Measurements from ENCODE around the gene ARID1B. TPM values are rescaled to one million over a fixed set of nuclear protein-coding genes. Genes with fewer than 3 reads are reported as not detected.

ARID1B gene
- total and polyA plus RNA-seq, 9 of the 15 experiments (the other 6 are each of a cell fraction or from before 2014, with no cell fraction given): 12.5 to 50.5 (median 25.8) TPM

- BruUV-seq (replicated peaks): no TSS peak
- in situ Hi-C loops (cut with MboI): no loop called here
- ChIA-PET CTCF (ENCODE audit: low intra/inter-chr PET ratio) (no interaction called here), POLR2A (interaction anchor here (1.4 kb wide), 1 partner anchor 14 kb away, joined by 5 read pairs; no protein-coding TSS in a partner anchor)
- no peak overlapping the region for H3K27ac ChIP-seq (ENCODE audit: extremely low read depth, low read depth, low read length)
- H3K27me3 ChIP-seq (ENCODE audit: control insufficient read depth in 2 of 2, insufficient read depth in 2 of 2, low read length in 2 of 2): no peaks in the 10 kb centered on the region
- no peak overlapping the region for H2AFZ ChIP-seq (ENCODE audit: low read depth, low read length)
- H3K4me3 ChIP-seq: no peak overlapping the region
- intact Hi-C loops (cut with micrococcal nuclease): no loop called here
- 70% methylated on average over 5 of the region's 5 CpGs for WGBS (ENCODE audit: insufficient coverage, low coverage, missing lambda C conversion rate)
- H3K9ac ChIP-seq (ENCODE audit: insufficient read depth in 1 of 2, low read depth in 2 of 2, low read length in 2 of 2): no peak overlapping the region
- no peaks in the 10 kb centered on the region for H3K9me1 ChIP-seq (ENCODE audit: control insufficient read depth, insufficient read depth, low read length)
- peaks cover 0 to 12% of the 10 kb centered on the region in 2 experiments; a peak in 3 of 5 replicates for H3K4me1 ChIP-seq (replicated peaks in 1 of 2; ENCODE audit: control insufficient read depth in 2 of 2, insufficient read depth in 2 of 2, low read length in 2 of 2)
- peaks cover 7% of the 10 kb centered on the region; the same call in 1 of the 3 replicates for H3K36me3 ChIP-seq (ENCODE audit: control insufficient read depth, insufficient read depth, low read length)
- H3K4me2 ChIP-seq (ENCODE audit: insufficient read depth, low read length): no peak overlapping the region
- H4K20me1 ChIP-seq (replicated peaks; ENCODE audit: control insufficient read depth, insufficient read depth, low read length): no peaks in the 10 kb centered on the region
- no peak for DNase-seq (ENCODE audit: extremely low read depth in 1 of 4, low spot score in 3 of 4)
- ATAC-seq: no peak
- no peak for TF ChIP-seq XRCC3 (IDR thresholded peaks at IDR 0.05)
- peak; percentile 54; the same call in 1 of the 2 replicates for TF ChIP-seq SPI1 (IDR thresholded peaks at IDR 0.05; ENCODE audit: borderline replicate concordance, low read depth, low read length)
- FAIRE-seq: peak; percentile 73
- no peaks in the 10 kb centered on the region for H3K9me3 ChIP-seq (replicated peaks; ENCODE audit: control insufficient read depth, insufficient read depth, low read depth, low read length)
- no peaks in the 10 kb centered on the region for H3K79me2 ChIP-seq (ENCODE audit: control insufficient read depth, insufficient read depth, low read length)
Measured at GRCh38 chr6:157095569-157095968, 318.4 kb downstream of the ARID1B start.

GRCh38 chr6:157096105-157096504, 318.9 kb downstream of the ARID1B start:
- in situ Hi-C loops (cut with MboI): no loop called here
- TF ChIP-seq L3MBTL2 (IDR thresholded peaks at IDR 0.05) (no peak), ZC3H8 (IDR thresholded peaks at IDR 0.05) (no peak), IFI16 (CRISPR knock-in tag; IDR thresholded peaks at IDR 0.05) (no peak), THRA (IDR thresholded peaks at IDR 0.05) (no peak), ATF4 (CRISPR knock-in tag; IDR thresholded peaks at IDR 0.05) (no peak), ZBED1 (IDR thresholded peaks at IDR 0.05) (no peak), ZNF277 (CRISPR knock-in tag; IDR thresholded peaks at IDR 0.05; ENCODE audit: borderline replicate concordance) (no peak), CBFA2T2 (conservative IDR thresholded peaks at IDR 0.05) (no peak), HMGN3 (IDR thresholded peaks at IDR 0.05; ENCODE audit: borderline replicate concordance, extremely low read depth, insufficient read length, low read depth, low read length) (no peak), ZNF668 (CRISPR knock-in tag; IDR thresholded peaks at IDR 0.05) (no peak), ZNF311 (CRISPR knock-in tag; IDR thresholded peaks at IDR 0.05) (no peak), KLF16 (IDR thresholded peaks at IDR 0.05) (no peak), CBFA2T3 (IDR thresholded peaks at IDR 0.05) (no peak)

More at GRCh38 chr6:157096105-157096504, 318.9 kb downstream of the ARID1B start:
- BruUV-seq (replicated peaks): no TSS peak
- Histone ChIP-seq H3K79me2 (ENCODE audit: control insufficient read depth, insufficient read depth, low read length) (no peaks in the 10 kb centered on the region), H3K9me3 (replicated peaks; ENCODE audit: control insufficient read depth, insufficient read depth, low read depth, low read length) (no peaks in the 10 kb centered on the region), H2AFZ (ENCODE audit: low read depth, low read length) (no peak overlapping the region), H3K9ac (ENCODE audit: insufficient read depth in 1 of 2, low read depth in 2 of 2, low read length in 2 of 2) (no peak overlapping the region), H3K9me1 (ENCODE audit: control insufficient read depth, insufficient read depth, low read length) (no peaks in the 10 kb centered on the region), H3K4me1 (replicated peaks in 1 of 2; ENCODE audit: control insufficient read depth in 2 of 2, insufficient read depth in 2 of 2, low read length in 2 of 2) (peaks cover 0 to 12% of the 10 kb centered on the region in 2 experiments; a peak in 3 of 5 replicates), H4K20me1 (replicated peaks; ENCODE audit: control insufficient read depth, insufficient read depth, low read length) (no peaks in the 10 kb centered on the region), H3K4me2 (ENCODE audit: insufficient read depth, low read length) (no peak overlapping the region), H3K36me3 (ENCODE audit: control insufficient read depth, insufficient read depth, low read length) (peaks cover 10% of the 10 kb centered on the region; the same call in 2 of the 3 replicates), H3K4me3 (no peak overlapping the region), H3K27ac (ENCODE audit: extremely low read depth, low read depth, low read length) (no peak overlapping the region), H3K27me3 (ENCODE audit: control insufficient read depth in 2 of 2, insufficient read depth in 2 of 2, low read length in 2 of 2) (no peaks in the 10 kb centered on the region)
- DNase-seq (ENCODE audit: extremely low read depth in 1 of 4, low spot score in 3 of 4) (no peak), ATAC-seq (no peak), FAIRE-seq (no peak)
- ChIA-PET POLR2A (interaction anchor here (1.2 to 1.4 kb wide), 2 partner anchors 10 to 13 kb away, joined by 5 read pairs; no protein-coding TSS in a partner anchor), CTCF (ENCODE audit: low intra/inter-chr PET ratio) (no interaction called here)
- WGBS (ENCODE audit: insufficient coverage, low coverage, missing lambda C conversion rate): 86% methylated on average over 6 of the region's 6 CpGs
- intact Hi-C loops (cut with micrococcal nuclease): no loop called here
